Subcutaneous abdominal adipose tissue (tissue), 5 donors: ENCODE measurements around the gene GALNT7.

Experiments used
- H3K27ac ChIP-seq: one replicate; pipeline ENCODE4 v1.7.0; 2013; ENCODE audit warnings: low read depth, mild to moderate bottlenecking, inconsistent platforms, low read length, moderate library complexity
- H3K27me3 ChIP-seq, 5 donors: one replicate each; pipeline ENCODE4 v1.7.0; 2013; ENCODE audit warnings: low read length in 5 of 5, inconsistent platforms in 1 of 5; ENCODE audit not compliant: control insufficient read depth in 5 of 5, insufficient read depth in 4 of 5
- H3K36me3 ChIP-seq, 5 donors: one replicate each; pipeline ENCODE4 v1.7.0; 2013; ENCODE audit warnings: low read length in 5 of 5; ENCODE audit not compliant: control insufficient read depth in 5 of 5, insufficient read depth in 5 of 5
- H3K4me1 ChIP-seq, 5 donors: one replicate each; pipeline ENCODE4 v1.7.0; 2013; ENCODE audit warnings: low read length in 5 of 5, mild to moderate bottlenecking in 3 of 5, moderate library complexity in 1 of 5; ENCODE audit not compliant: control insufficient read depth in 5 of 5, insufficient read depth in 5 of 5
- H3K4me3 ChIP-seq, 5 donors: one replicate each; pipeline ENCODE4 v1.7.0; 2013; ENCODE audit warnings: low read length in 5 of 5, low read depth in 1 of 5
- H3K9ac ChIP-seq, 5 donors: one replicate each; pipeline ENCODE4 v1.7.0; 2013; ENCODE audit warnings: low read length in 5 of 5, mild to moderate bottlenecking in 4 of 5, moderate library complexity in 3 of 5
- H3K9me3 ChIP-seq, 5 donors: one replicate each; pipeline ENCODE4 v1.7.0; 2013; ENCODE audit warnings: low read length in 5 of 5; ENCODE audit not compliant: control insufficient read depth in 5 of 5
- donor health status: healthy.
- donor health status: healthy.
- donor health status: healthy.
- donor health status: healthy.
- donor health status: healthy.

The GALNT7 gene

GRCh38 chr4:173191623-173192041 lies 23.0 kb downstream of the GALNT7 start:
- no peaks in the 10 kb centered on the region for H3K36me3 ChIP-seq
- H3K9ac ChIP-seq = no peak overlapping the region
- H3K4me1 ChIP-seq = no peaks in the 10 kb centered on the region
- H3K9me3 ChIP-seq = no peaks in the 10 kb centered on the region
- H3K27ac ChIP-seq = no peak overlapping the region
- no peaks in the 10 kb centered on the region for H3K27me3 ChIP-seq
- H3K4me3 ChIP-seq = no peak overlapping the region

DNA sequence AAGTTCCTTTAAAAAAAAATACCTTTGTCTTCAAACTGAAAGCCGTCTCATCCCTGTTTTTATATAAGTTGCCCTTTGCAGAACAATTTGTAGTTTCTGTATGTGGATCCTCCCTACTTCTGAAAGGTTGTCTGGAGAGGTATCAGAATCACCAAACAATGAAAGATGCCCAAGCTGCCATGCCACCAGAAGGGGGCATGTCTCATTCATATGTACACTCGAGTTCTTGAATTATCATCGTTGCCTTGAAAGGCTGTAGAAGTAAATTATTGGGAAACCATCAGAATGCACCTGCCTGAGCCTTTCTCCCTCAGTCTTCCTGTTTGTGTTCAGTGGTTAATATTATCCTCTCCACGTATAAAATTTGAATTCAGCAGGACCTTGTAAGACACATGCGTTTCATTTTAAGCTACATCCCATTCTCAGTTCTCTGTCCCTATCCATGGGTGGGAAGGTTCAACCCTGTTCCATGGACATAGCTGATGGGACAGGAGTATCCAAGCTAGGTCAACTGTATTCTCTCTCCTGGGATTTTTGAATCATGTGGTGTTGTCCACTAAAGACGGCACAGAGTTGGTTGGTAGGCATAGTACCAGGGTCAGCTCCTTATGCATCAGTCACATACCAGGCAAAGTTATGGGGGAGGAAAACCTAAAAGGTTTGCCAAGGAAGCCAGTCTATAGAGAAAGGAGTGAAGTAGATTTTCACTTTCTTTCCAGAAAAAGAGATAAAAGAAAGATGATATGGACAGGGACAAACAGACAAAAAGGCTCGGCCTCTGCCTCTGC lies 24.0 kb downstream of the GALNT7 start:
- no peaks in the 10 kb centered on the region for H3K9me3 ChIP-seq

DNA sequence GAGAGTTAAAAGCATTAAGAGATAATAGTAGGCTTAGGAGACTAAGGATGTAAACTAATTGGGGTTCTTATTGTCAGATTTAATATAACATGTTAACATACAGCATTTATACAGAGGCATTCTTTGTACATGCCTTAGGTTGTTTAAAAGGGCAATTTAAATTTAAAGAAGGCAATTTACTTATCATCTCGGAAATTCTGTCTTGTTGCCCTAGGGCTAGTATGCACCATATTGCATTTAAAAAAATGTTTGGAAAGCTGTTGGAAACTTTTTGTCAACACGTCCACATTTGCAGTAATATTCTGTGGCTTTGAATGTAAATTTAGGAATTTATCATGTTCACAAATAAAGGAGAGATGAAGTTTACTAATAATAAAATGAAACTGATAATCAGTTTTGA lies 25.5 kb downstream of the GALNT7 start:
- H3K36me3 ChIP-seq = no peaks in the 10 kb centered on the region
- H3K9me3 ChIP-seq = no peaks in the 10 kb centered on the region
- no peak overlapping the region for H3K9ac ChIP-seq
- H3K27ac ChIP-seq = no peak overlapping the region
- no peak overlapping the region for H3K4me3 ChIP-seq
- H3K27me3 ChIP-seq = no peaks in the 10 kb centered on the region
- no peaks in the 10 kb centered on the region for H3K4me1 ChIP-seq

More for the DNA sequence above, 24.0 kb downstream of the GALNT7 start:
- Histone ChIP-seq H3K27me3 (no peaks in the 10 kb centered on the region), H3K4me3 (no peak overlapping the region), H3K27ac (no peak overlapping the region), H3K9ac (no peak overlapping the region), H3K36me3 (no peaks in the 10 kb centered on the region), H3K4me1 (no peaks in the 10 kb centered on the region)

- no peaks in the 10 kb centered on the region for H3K9me3 ChIP-seq
- H3K4me1 ChIP-seq = no peaks in the 10 kb centered on the region
- no peak overlapping the region for H3K27ac ChIP-seq
- H3K4me3 ChIP-seq = no peak overlapping the region
- H3K9ac ChIP-seq = no peak overlapping the region
- H3K36me3 ChIP-seq = no peaks in the 10 kb centered on the region
- no peaks in the 10 kb centered on the region for H3K27me3 ChIP-seq
Observed at GRCh38 chr4:173195109-173195508, 26.5 kb downstream of the GALNT7 start.

DNA sequence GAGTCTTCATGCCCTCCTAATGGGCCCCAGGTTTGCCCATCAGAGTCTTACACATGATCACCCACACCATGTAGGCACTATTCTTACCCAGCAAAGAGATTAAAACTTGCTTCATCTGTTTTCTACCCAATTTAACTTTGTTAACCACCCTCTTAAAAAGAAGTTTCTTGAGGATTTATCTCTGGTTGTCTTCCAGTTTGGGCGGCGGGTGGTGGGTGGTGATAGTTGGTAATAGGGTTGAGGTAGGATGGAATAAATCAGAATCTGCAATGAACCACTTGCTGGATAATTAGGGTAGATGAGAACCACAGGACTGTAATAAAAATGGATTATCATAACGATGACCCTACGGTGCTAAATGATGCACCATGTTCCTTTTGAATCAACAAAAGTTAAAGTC lies 30.9 kb downstream of the GALNT7 start:
- no peak overlapping the region for H3K4me3 ChIP-seq
- no peak overlapping the region for H3K9ac ChIP-seq
- H3K9me3 ChIP-seq = no peaks in the 10 kb centered on the region
- no peaks in the 10 kb centered on the region for H3K36me3 ChIP-seq
- H3K27ac ChIP-seq = no peak overlapping the region
- H3K4me1 ChIP-seq = no peaks in the 10 kb centered on the region
- H3K27me3 ChIP-seq = no peaks in the 10 kb centered on the region

- Histone ChIP-seq H3K4me3 (no peak overlapping the region), H3K9me3 (no peaks in the 10 kb centered on the region), H3K9ac (no peak overlapping the region), H3K27ac (no peak overlapping the region), H3K27me3 (no peaks in the 10 kb centered on the region), H3K36me3 (no peaks in the 10 kb centered on the region), H3K4me1 (no peaks in the 10 kb centered on the region)
Observed at GRCh38 chr4:173200103-173200884, 31.7 kb downstream of the GALNT7 start.

DNA sequence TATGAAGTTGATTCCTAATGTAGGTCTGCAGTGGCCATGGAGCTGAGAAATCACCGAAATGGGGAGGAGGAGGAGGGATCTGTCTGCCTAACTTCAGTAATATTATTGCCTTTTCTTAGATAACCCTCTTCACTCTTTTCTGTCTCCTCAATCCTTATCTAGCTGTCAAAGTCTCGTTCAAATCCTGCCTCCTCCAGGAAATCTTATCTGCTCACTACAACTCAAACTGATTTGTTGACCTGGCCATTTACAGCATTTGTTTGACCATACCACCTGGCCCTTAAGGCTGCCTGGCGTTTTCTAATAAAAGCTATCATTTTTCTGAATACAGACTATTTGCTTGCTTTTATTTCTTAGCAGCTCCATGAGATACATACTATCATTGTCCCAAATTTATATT lies 33.8 kb downstream of the GALNT7 start:
- H3K4me1 ChIP-seq = no peaks in the 10 kb centered on the region
- no peaks in the 10 kb centered on the region for H3K9me3 ChIP-seq
- no peak overlapping the region for H3K27ac ChIP-seq
- H3K9ac ChIP-seq = no peak overlapping the region
- no peaks in the 10 kb centered on the region for H3K36me3 ChIP-seq
- H3K27me3 ChIP-seq = no peaks in the 10 kb centered on the region
- H3K4me3 ChIP-seq = no peak overlapping the region

DNA sequence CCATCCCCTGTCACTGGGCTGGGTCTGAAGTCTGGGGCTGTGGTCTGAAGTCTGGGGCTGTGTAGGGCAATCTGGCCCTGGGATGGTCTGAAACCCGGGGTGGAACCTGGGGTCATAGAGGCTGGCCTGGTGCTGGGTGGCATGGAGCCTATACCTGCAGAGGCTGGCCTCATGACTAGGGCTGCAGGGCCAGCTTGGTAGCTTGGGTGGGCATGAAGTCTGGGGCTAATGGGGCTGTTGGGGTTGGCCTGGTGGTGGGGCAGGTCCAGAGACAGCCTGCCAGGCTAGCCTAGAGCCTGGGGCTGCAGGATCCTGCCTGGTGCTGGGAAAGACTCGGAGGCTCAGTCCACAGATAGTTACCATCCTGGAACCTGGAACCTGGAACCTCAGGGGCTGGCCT lies 37.0 kb downstream of the GALNT7 start:
- Histone ChIP-seq H3K36me3 (no peaks in the 10 kb centered on the region), H3K4me3 (no peak overlapping the region), H3K27me3 (no peaks in the 10 kb centered on the region), H3K9ac (no peak overlapping the region), H3K4me1 (no peaks in the 10 kb centered on the region), H3K9me3 (no peaks in the 10 kb centered on the region), H3K27ac (no peak overlapping the region)

- H3K4me3 ChIP-seq = no peak overlapping the region
- no peaks in the 10 kb centered on the region for H3K9me3 ChIP-seq
- no peaks in the 10 kb centered on the region for H3K36me3 ChIP-seq
- no peaks in the 10 kb centered on the region for H3K27me3 ChIP-seq
- H3K9ac ChIP-seq = no peak overlapping the region
- H3K27ac ChIP-seq = no peak overlapping the region
- H3K4me1 ChIP-seq = no peaks in the 10 kb centered on the region
Observed at GRCh38 chr4:173208420-173208819, 39.8 kb downstream of the GALNT7 start.

DNA sequence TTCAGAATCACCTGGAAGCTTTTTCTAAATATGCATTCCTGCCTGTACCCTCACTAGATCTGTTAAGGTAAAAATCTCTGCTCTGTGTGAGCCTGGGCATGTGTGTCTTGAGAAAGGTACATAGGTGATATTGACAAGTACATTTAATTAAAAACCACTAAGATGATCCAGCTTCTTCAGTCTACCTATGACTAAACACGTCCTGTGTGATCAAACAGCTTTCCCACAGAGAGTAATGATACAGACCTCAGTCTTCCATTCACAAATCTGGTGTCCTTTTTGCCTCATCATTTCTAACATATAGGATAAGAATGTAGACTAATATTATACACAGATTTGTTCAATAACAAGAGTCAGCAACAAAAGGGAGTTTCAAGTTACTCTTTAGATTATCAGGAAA lies 42.6 kb downstream of the GALNT7 start:
- Histone ChIP-seq H3K36me3 (no peaks in the 10 kb centered on the region), H3K27ac (no peak overlapping the region), H3K27me3 (no peaks in the 10 kb centered on the region), H3K4me1 (no peaks in the 10 kb centered on the region), H3K9me3 (no peaks in the 10 kb centered on the region), H3K9ac (no peak overlapping the region), H3K4me3 (no peak overlapping the region)
